Calu3 (cell line): ENCODE data around the gene RAB6B. TPM values are rescaled to one million over a fixed set of nuclear protein-coding genes. Genes with fewer than 3 reads are reported as not detected.

Experiments
- BruUV-seq: library from RNA; stranded (reverse); fragments of 400-500 nt; replicated peaks from 2 replicates; lab custom pipeline; 2021; lab: Mats Ljungman, UMichigan
- CTCF ChIA-PET: fragments of 300-600 bp; sonication (Branson Sonifier 250); formaldehyde crosslinking; loops from one replicate; lab custom pipeline; 2022; ENCODE audit warnings: antibody characterized with exemption; lab: Charles Lee
- DNase-seq: peaks from one replicate; pipeline ENCODE4 v3.0.0; 2022
- H3K27ac Mint-ChIP-seq: one replicate; pipeline ENCODE4 v1.8.0; 2022; ENCODE audit warnings: mixed read lengths; ENCODE audit not compliant: unreplicated experiment
- H3K27me3 Mint-ChIP-seq: one replicate; pipeline ENCODE4 v1.8.0; 2022; ENCODE audit warnings: mixed read lengths; ENCODE audit not compliant: unreplicated experiment
- H3K36me3 Mint-ChIP-seq: one replicate; pipeline ENCODE4 v1.8.0; 2022; ENCODE audit warnings: mild to moderate bottlenecking, moderate library complexity, mixed read lengths; ENCODE audit not compliant: insufficient read depth, unreplicated experiment
- H3K4me1 Mint-ChIP-seq: one replicate; pipeline ENCODE4 v1.8.0; 2022; ENCODE audit warnings: mild to moderate bottlenecking, low read depth, mixed read lengths; ENCODE audit not compliant: unreplicated experiment
- H3K4me3 Mint-ChIP-seq: one replicate; pipeline ENCODE4 v1.8.0; 2022; ENCODE audit warnings: mild to moderate bottlenecking, low read depth, moderate library complexity, mixed read lengths; ENCODE audit not compliant: unreplicated experiment
- H3K9me3 Mint-ChIP-seq: one replicate; pipeline ENCODE4 v1.8.0; 2022; ENCODE audit warnings: low read depth, mixed read lengths; ENCODE audit not compliant: unreplicated experiment
- CTCF ChIP-seq: fragments of 200-600 bp; IDR thresholded peaks from one replicate; pipeline ENCODE4 v1.8.0; 2022; ENCODE audit warnings: antibody characterized with exemption; ENCODE audit not compliant: unreplicated experiment
- intact Hi-C: fragments of 100-400 bp; cut with micrococcal nuclease; formaldehyde crosslinking; loops from one replicate; pipeline ENCODE4 v1.10.0; 2022; ENCODE audit not compliant: unreplicated experiment
- total RNA-seq: library from RNA; stranded (reverse); gene quantifications from 2 replicates; pipeline ENCODE4 v1.2.3, GENCODE V29; 2022

The RAB6B gene
- total RNA-seq, 1 experiment from 2014 or later = 0.85 TPM

- DNase-seq = no peak
- Mint-ChIP-seq H3K4me1 (no peaks in the 10 kb centered on the region), H3K27me3 (peaks cover 86% of the 10 kb centered on the region), H3K9me3 (no peaks in the 10 kb centered on the region), H3K36me3 (peaks cover 7% of the 10 kb centered on the region), H3K27ac (no peak overlapping the region), H3K4me3 (no peak overlapping the region)
- no peak for TF ChIP-seq CTCF
- CTCF ChIA-PET = no interaction called here
- BruUV-seq = no TSS peak
- intact Hi-C loops = no loop called here
These were observed 7.6 kb downstream of the RAB6B start for GRCh38 chr3:133887803-133888703.

- Mint-ChIP-seq H3K4me3 (no peak overlapping the region), H3K27me3 (peaks cover 86% of the 10 kb centered on the region), H3K9me3 (no peaks in the 10 kb centered on the region), H3K27ac (no peak overlapping the region), H3K4me1 (no peaks in the 10 kb centered on the region), H3K36me3 (peaks cover 7% of the 10 kb centered on the region)
- BruUV-seq = no TSS peak
- no peak for DNase-seq
- intact Hi-C loops = no loop called here
- no peak for TF ChIP-seq CTCF
- CTCF ChIA-PET = interaction anchor here (0.6 kb wide), 2 partner anchors 11 to 582 kb away, joined by 3 to 5 read pairs; no protein-coding TSS in a partner anchor
These were observed 8.4 kb downstream of the RAB6B start for GRCh38 chr3:133887074-133887802.

- H3K27me3 Mint-ChIP-seq = peaks cover 78% of the 10 kb centered on the region
- H3K4me3 Mint-ChIP-seq = no peak overlapping the region
- TF ChIP-seq CTCF = no peak
- no peaks in the 10 kb centered on the region for H3K4me1 Mint-ChIP-seq
- H3K9me3 Mint-ChIP-seq = no peaks in the 10 kb centered on the region
- BruUV-seq = no TSS peak
- H3K36me3 Mint-ChIP-seq = peaks cover 7% of the 10 kb centered on the region
- no peak for DNase-seq
- CTCF ChIA-PET = interaction anchor here (0.6 to 1.0 kb wide), 3 partner anchors 10 to 583 kb away, joined by 3 to 5 read pairs (median 3); no protein-coding TSS in a partner anchor
- intact Hi-C loops = no loop called here
- H3K27ac Mint-ChIP-seq = no peak overlapping the region
These were observed 9.5 kb downstream of the RAB6B start for GRCh38 chr3:133886031-133886722.
